SK-N-SH (cell line): ENCODE results near the gene CAPN6. TPM values are rescaled to one million over a fixed set of nuclear protein-coding genes. Genes with fewer than 3 reads are reported as not detected.

ENCODE experiments used
- CTCF ChIA-PET: fragments of 300-600, 350-600 bp; formaldehyde crosslinking; extraction: SDS; loops from one replicate; lab custom pipeline; 2021; lab: Yijun Ruan, JAX
- POLR2A ChIA-PET: fragments of 350-600 bp; sonication (Branson Sonifier 250); formaldehyde crosslinking; extraction: SDS; loops from one replicate; lab custom pipeline; 2020; ENCODE audit warnings: antibody characterized with exemption, inconsistent platforms; lab: Yijun Ruan, JAX
- DNase-seq: peaks from one replicate; pipeline ENCODE4 v3.0.0; 2012
- H2AFZ ChIP-seq: fragments of 200-600 bp; sonication (generic); 2 replicates; pipeline ENCODE4 v1.8.1; 2016; ENCODE audit warnings: antibody characterized with exemption, mild to moderate bottlenecking, low read depth
- H3F3A ChIP-seq: fragments of 200-600 bp; sonication (generic); replicated peaks from 2 replicates; pipeline ENCODE3; 2016; ENCODE audit warnings: antibody characterized with exemption, mild to moderate bottlenecking; ENCODE audit not compliant: insufficient read depth
- H3K27ac ChIP-seq, 2 experiments: fragments of 200-500 bp in 1 of 2; fragments of 200-600 bp in 1 of 2; sonication (Bioruptor generic) in 1 of 2; sonication (generic), shearing (Covaris generic) in 1 of 2; 2 replicates each; pipeline versions ENCODE4 v1.5.1 to v1.6.1; 2014 to 2016; ENCODE audit warnings: low read depth in 2 of 2, inconsistent platforms in 1 of 2, low read length in 1 of 2, mild to moderate bottlenecking in 1 of 2, mixed read lengths in 1 of 2
- H3K27me3 ChIP-seq: fragments of 200-600 bp; sonication (generic), shearing (Covaris generic); 2 replicates; pipeline ENCODE4 v1.6.1; 2016; ENCODE audit warnings: mixed run types; ENCODE audit not compliant: insufficient read depth
- H3K36me3 ChIP-seq, 2 experiments: fragments of 200-500 bp in 1 of 2; fragments of 200-600 bp in 1 of 2; sonication (Bioruptor generic) in 1 of 2; sonication (generic) in 1 of 2; replicated peaks in 1 of 2; 2 replicates each; pipeline versions ENCODE3 to v1.5.1; 2014 to 2016; ENCODE audit warnings: low read length in 1 of 2, mild to moderate bottlenecking in 1 of 2; ENCODE audit not compliant: insufficient read depth in 2 of 2, control insufficient read depth in 1 of 2
- H3K4me1 ChIP-seq, 2 experiments: fragments of 200-500 bp in 1 of 2; fragments of 200-600 bp in 1 of 2; sonication (Bioruptor generic) in 1 of 2; sonication (generic), shearing (Covaris generic) in 1 of 2; 2 replicates each; pipeline versions ENCODE4 v1.5.1 to v1.6.1; 2014 to 2016; ENCODE audit warnings: low read depth in 1 of 2, low read length in 1 of 2, mixed run types in 1 of 2; ENCODE audit not compliant: insufficient read depth in 2 of 2, control insufficient read depth in 1 of 2
- H3K4me2 ChIP-seq: fragments of 200-600 bp; sonication (generic), shearing (Covaris generic); 2 replicates; pipeline ENCODE4 v1.6.1; 2017; ENCODE audit warnings: mixed run types
- H3K4me3 ChIP-seq, 2 experiments: fragments of 200-500 bp in 1 of 2; fragments of 200-600 bp in 1 of 2; sonication (Bioruptor generic) in 1 of 2; sonication (generic), shearing (Covaris generic) in 1 of 2; 2 replicates each; pipeline versions ENCODE4 v1.5.1 to v1.8.1; 2014 to 2016; ENCODE audit warnings: low read depth in 2 of 2, inconsistent platforms in 1 of 2, low read length in 1 of 2, mild to moderate bottlenecking in 1 of 2, mixed read lengths in 1 of 2, moderate library complexity in 1 of 2
- H3K79me2 ChIP-seq: fragments of 200-600 bp; sonication (generic); 2 replicates; pipeline ENCODE4 v1.8.1; 2017; ENCODE audit warnings: mild to moderate bottlenecking; ENCODE audit not compliant: insufficient read depth
- H3K9ac ChIP-seq: fragments of 200-600 bp; sonication (generic); 2 replicates; pipeline ENCODE4 v1.6.1; 2017; ENCODE audit warnings: mixed run types
- H3K9me2 ChIP-seq: fragments of 200-600 bp; sonication (generic); 2 replicates; pipeline ENCODE4 v1.6.1; 2017; ENCODE audit warnings: mixed run types
- H3K9me3 ChIP-seq: fragments of 200-600 bp; sonication (generic); 2 replicates; pipeline ENCODE4 v1.6.1; 2017; ENCODE audit warnings: mixed run types, mild to moderate bottlenecking, moderate library complexity
- H4K20me1 ChIP-seq: fragments of 200-600 bp; sonication (generic); 2 replicates; pipeline ENCODE4 v1.6.1; 2017; ENCODE audit warnings: mild to moderate bottlenecking, mixed run types; ENCODE audit not compliant: insufficient read depth
- CHD2 ChIP-seq: fragments of 150-350 bp; IDR thresholded peaks from 2 replicates; pipeline ENCODE4 v1.6.1; 2018; ENCODE audit warnings: low read length; ENCODE audit not compliant: partially characterized antibody
- CTCF ChIP-seq: fragments of 200-600 bp; sonication (generic); IDR thresholded peaks from 2 replicates; pipeline ENCODE4 v1.6.1; 2017; ENCODE audit warnings: antibody characterized with exemption, mild to moderate bottlenecking, moderate library complexity
- EP300 ChIP-seq, 2 experiments: IDR thresholded peaks; 2 replicates each; pipeline versions ENCODE4 v1.4.0 to v1.6.1; 2012; ENCODE audit warnings: borderline replicate concordance in 1 of 2, low read depth in 1 of 2, low read length in 1 of 2
- FOSL2 ChIP-seq: IDR thresholded peaks from 2 replicates; pipeline ENCODE4 v1.4.0; 2012; ENCODE audit warnings: low read depth, mild to moderate bottlenecking, moderate library complexity, borderline replicate concordance
- FOXJ3 ChIP-seq: sonication (generic); formaldehyde crosslinking; IDR thresholded peaks from 2 replicates; pipeline ENCODE4 v1.5.1; 2020; ENCODE audit warnings: mild to moderate bottlenecking, missing genetic modification reagents
- FOXM1 ChIP-seq: IDR thresholded peaks from 2 replicates; pipeline ENCODE4 v1.4.0; 2012; ENCODE audit warnings: low read depth, mild to moderate bottlenecking
- GABPA ChIP-seq: IDR thresholded peaks from 2 replicates; pipeline ENCODE4 v1.4.0; 2012; ENCODE audit warnings: low read depth, mild to moderate bottlenecking
- GATA2 ChIP-seq: sonication (generic); formaldehyde crosslinking; IDR thresholded peaks from 2 replicates; pipeline ENCODE4 v1.5.0; 2020; ENCODE audit warnings: mild to moderate bottlenecking, missing genetic modification reagents
- IRF3 ChIP-seq: fragments of 150-350 bp; IDR thresholded peaks from 2 replicates; pipeline ENCODE4 v1.6.1; 2016; ENCODE audit warnings: mild to moderate bottlenecking, low read depth, low read length
- JUND ChIP-seq: IDR thresholded peaks from 2 replicates; pipeline ENCODE4 v1.4.0; 2012
- MAX ChIP-seq: IDR thresholded peaks from 2 replicates; pipeline ENCODE4 v1.4.0; 2012; ENCODE audit warnings: low read depth
- MEF2A ChIP-seq: IDR thresholded peaks from 2 replicates; pipeline ENCODE4 v1.4.0; 2012; ENCODE audit warnings: low read depth, borderline replicate concordance
- MXI1 ChIP-seq: IDR thresholded peaks from 2 replicates; pipeline ENCODE4 v1.6.1; 2012; ENCODE audit warnings: mild to moderate bottlenecking, low read depth, low read length, improper control_type of control experiment
- NRF1 ChIP-seq: IDR thresholded peaks from 2 replicates; pipeline ENCODE4 v1.6.1; 2012; ENCODE audit warnings: low read depth, mild to moderate bottlenecking, low read length
- POLR2AphosphoS5 ChIP-seq: IDR thresholded peaks from 2 replicates; pipeline ENCODE4 v1.6.1; 2012; ENCODE audit warnings: low read depth, low read length
- REST ChIP-seq: IDR thresholded peaks from 2 replicates; pipeline ENCODE4 v1.6.1; 2012; ENCODE audit warnings: mild to moderate bottlenecking, low read depth, low read length, moderate library complexity
- RFX5 ChIP-seq: IDR thresholded peaks from 2 replicates; pipeline ENCODE4 v1.6.1; 2012; ENCODE audit warnings: mild to moderate bottlenecking, improper control_type of control experiment, low read length
- TCF12 ChIP-seq: IDR thresholded peaks from 2 replicates; pipeline ENCODE4 v1.4.0; 2012
- USF1 ChIP-seq: IDR thresholded peaks from 2 replicates; pipeline ENCODE4 v1.4.0; 2012; ENCODE audit warnings: low read depth, borderline replicate concordance
- YY1 ChIP-seq: IDR thresholded peaks from 2 replicates; pipeline ENCODE4 v1.4.0; 2012; ENCODE audit warnings: low read depth, mild to moderate bottlenecking
- WGBS: methylation state at CpG from one replicate; pipeline ENCODE4 v1.1.6; 2017; ENCODE audit warnings: low lambda C conversion rate; 5-methylcytosine and 5-hydroxymethylcytosine counted together
- polyA plus RNA-seq, 3 experiments: library from polyadenylated mRNA; depleted of rRNA; stranded (reverse); fragments of >200 nt; gene quantifications; 2 replicates each; pipeline ENCODE4 v1.2.3, GENCODE V29; 2012

Gene CAPN6
- polyA plus RNA-seq, 1 of the 3 experiments (the other 2 are of a cell fraction), result not detected

- DNase-seq, result no peak
Observed at GRCh38 chrX:111262086-111262485, 8.2 kb downstream of the CAPN6 start.

More at GRCh38 chrX:111262086-111262485, 8.2 kb downstream of the CAPN6 start:
- Histone ChIP-seq H2AFZ (no peak overlapping the region), H3K4me3 (no peak overlapping the region), H3K27me3 (peaks cover 12% of the 10 kb centered on the region; the same call in 1 of the 2 replicates), H3F3A (no peaks in the 10 kb centered on the region), H3K4me1 (no peaks in the 10 kb centered on the region; a peak in 1 of 4 replicates), H3K9ac (no peak overlapping the region), H3K9me3 (no peaks in the 10 kb centered on the region), H3K79me2 (no peaks in the 10 kb centered on the region), H4K20me1 (no peaks in the 10 kb centered on the region), H3K27ac (no peak overlapping the region), H3K9me2 (no peaks in the 10 kb centered on the region), H3K4me2 (no peak overlapping the region), H3K36me3 (no peaks in the 10 kb centered on the region)
- POLR2A ChIA-PET, result no interaction called here
- 16% methylated on average over 3 of the region's 3 CpGs for WGBS
- CTCF ChIA-PET, result no interaction called here
- TF ChIP-seq CHD2, result no peak
- no peak for TF ChIP-seq FOXM1
- no peak for TF ChIP-seq EP300 (IDR thresholded peaks at IDR 0.05; ENCODE audit: borderline replicate concordance in 1 of 2, low read depth in 1 of 2, low read length in 1 of 2)
- TF ChIP-seq POLR2AphosphoS5, result no peak
- TF ChIP-seq GABPA, result no peak
- no peak for TF ChIP-seq TCF12
- TF ChIP-seq IRF3, result no peak
- no peak for TF ChIP-seq FOXJ3 (CRISPR knock-in tag)
- TF ChIP-seq MEF2A, result no peak
- TF ChIP-seq USF1, result no peak
- TF ChIP-seq JUND, result no peak
- no peak for TF ChIP-seq MXI1
- no peak for TF ChIP-seq YY1
- TF ChIP-seq RFX5, result no peak
- TF ChIP-seq NRF1, result no peak
- no peak for TF ChIP-seq MAX
- TF ChIP-seq CTCF, result no peak
- TF ChIP-seq REST, result no peak
- no peak for TF ChIP-seq GATA2 (CRISPR knock-in tag)
- no peak for TF ChIP-seq FOSL2
